Body of pancreas (tissue), 4 donors: ENCODE data around the gene EFCAB6. TPM values are rescaled to one million over a fixed set of nuclear protein-coding genes. Genes with fewer than 3 reads are reported as not detected.

ENCODE experiments used
- ATAC-seq: fragments of 150-250 bp; one replicate; pipeline ENCODE4 v1.9.1; 2016
- DNase-seq, 4 donors: peaks; one replicate each; pipeline ENCODE4 v3.0.0-alpha.2; 2019
- H3K27ac ChIP-seq, 4 donors: fragments of 200-600 bp; sonication (generic); 1 replicate in 3 of 4; 2 replicates in 1 of 4; pipeline versions ENCODE4 v1.5.1 to v1.6.1; 2016 to 2019; ENCODE audit warnings: mild to moderate bottlenecking in 1 of 4, mixed read lengths in 1 of 4, moderate library complexity in 1 of 4
- H3K27me3 ChIP-seq, 2 donors: fragments of 200-600 bp; sonication (generic); one replicate each; pipeline ENCODE4 v1.6.0; 2016; ENCODE audit warnings: mild to moderate bottlenecking in 1 of 2
- H3K36me3 ChIP-seq, 2 donors: fragments of 200-600 bp; sonication (generic); replicated peaks in 1 of 2; 2 replicates each; pipeline ENCODE4 v1.5.1; 2016; ENCODE audit warnings: low read depth in 2 of 2; ENCODE audit not compliant: insufficient read depth in 1 of 2
- H3K4me1 ChIP-seq: fragments of 200-600 bp; sonication (generic); one replicate; pipeline ENCODE4 v1.6.0; 2016
- H3K4me3 ChIP-seq, 2 donors: fragments of 200-600 bp; sonication (generic); 1 replicate in 1 of 2; 2 replicates in 1 of 2; pipeline ENCODE4 v1.5.1; 2016 to 2019
- H3K9me3 ChIP-seq, 3 donors: fragments of 200-600 bp; sonication (generic); 1 replicate in 2 of 3; 2 replicates in 1 of 3; pipeline ENCODE4 v1.5.1; 2016
- POLR2A ChIP-seq, 3 donors: fragments of 450-650 bp; IDR thresholded peaks; one replicate each; pipeline ENCODE4 v1.6.1; 2016; ENCODE audit warnings: antibody characterized with exemption in 3 of 3, mild to moderate bottlenecking in 2 of 3
- WGBS, 2 donors: methylation state at CpG; one replicate each; pipeline ENCODE4 v1.1.5; 2017; 5-methylcytosine and 5-hydroxymethylcytosine counted together
- intact Hi-C: fragments of 100-400 bp; cut with DNase I; formaldehyde crosslinking; loops from one replicate; pipeline ENCODE4 v1.15.1; 2023
- total RNA-seq, 2 donors: library from RNA; depleted of rRNA; stranded (reverse); fragments of >200 nt; gene quantifications; one replicate each; pipeline ENCODE4 v1.1.0, GENCODE V29; 2016
- TF ChIP-seq, protein P1 (sequence below), 7 experiments: fragments of 450-650 bp in 4 of 7; fragments of 200-600 bp in 3 of 7; sonication (generic) in 3 of 7; IDR thresholded peaks; one replicate each; pipeline ENCODE4 v1.5.1; 2016 to 2019; ENCODE audit warnings: antibody characterized with exemption in 7 of 7

The EFCAB6 gene
- total RNA-seq, 2 donors from 2014 or later = 4.0 to 4.4 TPM

DNA sequence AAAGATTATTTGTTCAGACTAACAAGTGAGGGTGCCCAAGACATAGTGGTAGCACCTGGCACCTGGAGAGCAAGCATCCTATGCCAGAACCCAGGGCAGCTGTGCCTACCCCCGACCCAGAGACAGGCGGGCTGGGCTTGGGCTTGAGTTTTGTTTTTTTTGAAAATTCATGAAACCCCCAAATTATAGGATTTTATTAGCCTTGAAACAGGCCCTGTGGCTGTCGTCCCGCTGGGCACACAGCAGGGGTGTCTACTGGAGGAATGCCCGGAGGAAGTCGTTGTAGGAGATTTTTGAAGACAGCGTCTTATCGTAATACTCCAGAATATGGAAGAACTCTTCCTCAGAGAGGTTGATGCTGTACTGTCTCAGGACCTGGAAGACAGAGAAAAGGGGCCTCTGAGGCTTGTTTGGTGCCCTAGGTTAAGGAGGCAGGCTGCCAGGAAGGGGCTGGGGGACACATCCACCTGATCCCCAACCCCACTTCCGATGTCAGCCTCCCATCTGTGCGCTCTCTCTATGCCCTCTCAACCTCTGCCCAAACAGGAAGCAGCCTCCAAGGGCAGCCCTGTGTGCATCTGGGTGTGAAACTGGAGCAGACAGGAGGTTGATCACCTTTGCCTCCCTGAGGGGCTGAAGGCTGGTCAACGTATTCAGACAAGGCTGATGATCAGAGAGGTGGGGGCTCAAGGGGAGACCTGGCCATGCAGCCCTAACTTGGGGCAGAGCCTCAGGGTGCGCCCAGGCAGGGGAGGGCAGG is 283.3 kb downstream of the EFCAB6 start:
- WGBS, 2 donors = 61 to 73% methylated on average over 12 of the region's 12 CpGs
- ATAC-seq = no peak

GRCh38 chr22:43526946-43527345 is 285.2 kb downstream of the EFCAB6 start:
- no peak for ATAC-seq
- Histone ChIP-seq H3K4me3 (no peak overlapping the region), H3K27me3 (no peaks in the 10 kb centered on the region), H3K4me1 (no peaks in the 10 kb centered on the region), H3K27ac (no peak overlapping the region), H3K9me3 (no peaks in the 10 kb centered on the region), H3K36me3 (no peaks in the 10 kb centered on the region)
- WGBS, 2 donors = 75 to 94% methylated on average over 3 to 5 of the region's 5 CpGs
- DNase-seq = no peak
- TF ChIP-seq POLR2A (IDR thresholded peaks at IDR 0.05) = no peak
- TF ChIP-seq, protein P1, sequence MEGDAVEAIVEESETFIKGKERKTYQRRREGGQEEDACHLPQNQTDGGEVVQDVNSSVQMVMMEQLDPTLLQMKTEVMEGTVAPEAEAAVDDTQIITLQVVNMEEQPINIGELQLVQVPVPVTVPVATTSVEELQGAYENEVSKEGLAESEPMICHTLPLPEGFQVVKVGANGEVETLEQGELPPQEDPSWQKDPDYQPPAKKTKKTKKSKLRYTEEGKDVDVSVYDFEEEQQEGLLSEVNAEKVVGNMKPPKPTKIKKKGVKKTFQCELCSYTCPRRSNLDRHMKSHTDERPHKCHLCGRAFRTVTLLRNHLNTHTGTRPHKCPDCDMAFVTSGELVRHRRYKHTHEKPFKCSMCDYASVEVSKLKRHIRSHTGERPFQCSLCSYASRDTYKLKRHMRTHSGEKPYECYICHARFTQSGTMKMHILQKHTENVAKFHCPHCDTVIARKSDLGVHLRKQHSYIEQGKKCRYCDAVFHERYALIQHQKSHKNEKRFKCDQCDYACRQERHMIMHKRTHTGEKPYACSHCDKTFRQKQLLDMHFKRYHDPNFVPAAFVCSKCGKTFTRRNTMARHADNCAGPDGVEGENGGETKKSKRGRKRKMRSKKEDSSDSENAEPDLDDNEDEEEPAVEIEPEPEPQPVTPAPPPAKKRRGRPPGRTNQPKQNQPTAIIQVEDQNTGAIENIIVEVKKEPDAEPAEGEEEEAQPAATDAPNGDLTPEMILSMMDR (IDR thresholded peaks at IDR 0.05) = no peak
- intact Hi-C loops = no loop called here

More for the DNA sequence above, 283.3 kb downstream of the EFCAB6 start:
- DNase-seq = no peak
- no peak for TF ChIP-seq POLR2A (IDR thresholded peaks at IDR 0.05)
- TF ChIP-seq, protein P1 (IDR thresholded peaks at IDR 0.05) = no peak
- Histone ChIP-seq H3K4me3 (no peak overlapping the region), H3K4me1 (no peaks in the 10 kb centered on the region), H3K36me3 (no peaks in the 10 kb centered on the region), H3K27me3 (no peaks in the 10 kb centered on the region), H3K9me3 (no peaks in the 10 kb centered on the region), H3K27ac (no peak overlapping the region)
- intact Hi-C loops = no loop called here

DNA sequence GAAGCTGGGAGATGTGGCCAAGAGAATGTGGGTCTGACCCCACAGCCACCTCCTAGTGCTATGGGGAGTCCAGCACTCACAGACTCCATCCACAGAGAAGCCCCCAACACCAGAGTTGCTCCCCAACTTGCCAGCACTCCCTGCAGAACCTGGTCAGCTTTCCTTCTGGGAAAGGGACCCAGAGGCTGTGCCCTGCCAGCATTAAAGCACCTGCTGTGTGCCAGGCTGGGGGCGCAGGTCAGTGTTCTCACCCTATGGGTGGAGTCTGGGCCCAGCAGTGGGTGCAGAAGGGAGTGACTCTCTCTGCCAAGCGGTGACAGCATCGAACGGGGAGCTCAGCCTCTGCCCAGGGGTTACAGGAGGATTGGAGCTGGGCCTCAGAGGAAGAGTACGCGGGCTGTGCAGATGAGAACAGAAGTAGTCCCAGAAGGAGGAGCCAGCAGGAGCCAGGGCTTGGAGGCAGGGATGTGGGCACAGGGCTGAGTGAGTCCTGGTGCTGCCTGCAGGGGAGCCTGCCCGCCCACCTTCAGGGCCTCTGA is 285.9 kb downstream of the EFCAB6 start:
- no peak overlapping the region for H3K27ac ChIP-seq
- no peak overlapping the region for H3K4me3 ChIP-seq
- intact Hi-C loops = no loop called here
- DNase-seq = no peak
- TF ChIP-seq POLR2A (IDR thresholded peaks at IDR 0.05) = no peak
- TF ChIP-seq, protein P1 (IDR thresholded peaks at IDR 0.05) = no peak
- H3K9me3 ChIP-seq = no peaks in the 10 kb centered on the region
- WGBS, 2 donors = 77 to 85% methylated on average over 7 of the region's 7 CpGs
- H3K27me3 ChIP-seq = no peaks in the 10 kb centered on the region
- no peaks in the 10 kb centered on the region for H3K4me1 ChIP-seq
- H3K36me3 ChIP-seq = no peaks in the 10 kb centered on the region
- no peak for ATAC-seq

GRCh38 chr22:43521716-43522115 is 290.4 kb downstream of the EFCAB6 start:
- Histone ChIP-seq H3K27me3 (no peaks in the 10 kb centered on the region), H3K4me1 (no peaks in the 10 kb centered on the region), H3K9me3 (no peaks in the 10 kb centered on the region), H3K4me3 (no peak overlapping the region), H3K27ac (no peak overlapping the region), H3K36me3 (no peaks in the 10 kb centered on the region)
- WGBS, 2 donors = 53 to 71% methylated on average over 4 to 6 of the region's 6 CpGs
- intact Hi-C loops = no loop called here
- no peak for DNase-seq
- TF ChIP-seq, protein P1 (IDR thresholded peaks at IDR 0.05) = no peak
- no peak for TF ChIP-seq POLR2A (IDR thresholded peaks at IDR 0.05)
- ATAC-seq = no peak

DNA sequence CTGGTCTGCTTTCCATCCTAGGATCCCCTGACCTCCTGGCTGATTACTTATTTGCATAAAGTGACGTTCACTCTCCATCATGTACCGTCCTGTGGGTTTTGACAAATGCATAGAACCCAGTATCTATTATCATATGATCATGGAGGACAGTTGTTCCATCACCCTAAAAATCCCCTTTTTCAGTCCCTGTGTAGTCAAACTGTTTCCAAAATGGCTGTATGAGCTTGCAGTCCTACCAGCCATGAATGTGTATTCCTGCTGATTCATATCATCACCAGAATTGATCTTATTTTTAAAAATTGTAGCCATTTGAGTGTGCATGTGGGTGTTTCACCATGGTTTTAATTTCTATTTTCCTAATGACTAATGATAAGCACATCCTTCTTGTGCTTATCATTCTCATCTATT is 291.5 kb downstream of the EFCAB6 start:
- Histone ChIP-seq H3K27ac (no peak overlapping the region), H3K36me3 (no peaks in the 10 kb centered on the region), H3K27me3 (no peaks in the 10 kb centered on the region), H3K4me3 (no peak overlapping the region), H3K4me1 (no peaks in the 10 kb centered on the region), H3K9me3 (no peaks in the 10 kb centered on the region)
- TF ChIP-seq, protein P1 (IDR thresholded peaks at IDR 0.05) = no peak
- no peak for TF ChIP-seq POLR2A (IDR thresholded peaks at IDR 0.05)
- ATAC-seq = no peak
- intact Hi-C loops = no loop called here
- 23 to 35% methylated on average over 2 of the region's 2 CpGs for WGBS, 2 donors
- no peak for DNase-seq
